Activated CD4-positive, CD25-positive, alpha-beta regulatory T cell treated with anti-CD3 and anti-CD28 coated beads, Interleukin-2, amount 50 U/mL, for 24 hours (primary cell): Measurements from ENCODE around the gene RIMS3.
"Not testable (repeated sequence)": the region's sequence is repeated elsewhere in the genome, so short reads cannot be mapped to it uniquely, and the experiment has no call there.

Source experiments
- ATAC-seq, 2 donors: fragments of 150-1000 bp; cut with Tn5 transposase; one replicate each; pipeline ENCODE4 v1.10.0; 2021; ENCODE audit warnings: mild to moderate bottlenecking in 1 of 2, moderate library complexity in 1 of 2

RIMS3 gene

DNA sequence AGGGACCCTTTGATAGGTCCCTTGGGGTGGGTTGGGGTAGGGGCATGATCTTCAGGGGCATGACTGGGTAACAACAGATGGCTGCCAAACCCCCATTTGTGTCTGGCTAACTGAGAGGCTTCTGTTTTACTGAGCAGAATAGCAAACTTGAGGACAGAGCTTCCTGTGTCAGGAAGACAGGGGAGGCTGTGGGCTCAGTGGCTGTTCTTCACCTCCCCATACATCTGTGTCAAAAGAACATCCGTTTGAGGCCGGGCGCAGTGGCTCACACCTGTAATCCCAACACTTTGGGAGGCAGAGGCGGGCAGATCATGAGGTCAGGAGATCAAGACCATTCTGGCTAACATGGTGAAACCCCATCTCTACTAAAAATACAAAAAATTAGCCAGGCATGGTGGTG, 35.9 kb downstream of the RIMS3 start:
- not testable (repeated sequence) for ATAC-seq

DNA sequence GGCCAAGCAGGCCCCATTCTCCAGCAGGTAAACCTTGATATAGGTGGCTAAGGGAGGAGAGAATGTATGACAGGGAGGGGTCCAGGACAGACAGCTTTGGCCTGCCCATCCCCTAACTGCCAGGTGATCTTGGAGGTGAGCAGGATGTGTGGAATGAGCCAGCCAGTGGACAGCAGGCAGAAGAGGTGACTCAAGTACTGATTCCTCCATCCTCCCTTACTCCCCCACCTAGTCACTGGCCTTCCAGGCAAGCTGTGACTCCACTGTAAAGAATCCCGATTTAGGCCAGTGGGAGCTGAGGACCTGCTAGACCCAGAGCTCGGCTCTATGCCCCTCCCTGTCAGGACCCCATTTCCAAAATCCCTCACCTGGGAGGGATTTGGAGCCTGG, 36.6 kb downstream of the RIMS3 start:
- no peak for ATAC-seq

DNA sequence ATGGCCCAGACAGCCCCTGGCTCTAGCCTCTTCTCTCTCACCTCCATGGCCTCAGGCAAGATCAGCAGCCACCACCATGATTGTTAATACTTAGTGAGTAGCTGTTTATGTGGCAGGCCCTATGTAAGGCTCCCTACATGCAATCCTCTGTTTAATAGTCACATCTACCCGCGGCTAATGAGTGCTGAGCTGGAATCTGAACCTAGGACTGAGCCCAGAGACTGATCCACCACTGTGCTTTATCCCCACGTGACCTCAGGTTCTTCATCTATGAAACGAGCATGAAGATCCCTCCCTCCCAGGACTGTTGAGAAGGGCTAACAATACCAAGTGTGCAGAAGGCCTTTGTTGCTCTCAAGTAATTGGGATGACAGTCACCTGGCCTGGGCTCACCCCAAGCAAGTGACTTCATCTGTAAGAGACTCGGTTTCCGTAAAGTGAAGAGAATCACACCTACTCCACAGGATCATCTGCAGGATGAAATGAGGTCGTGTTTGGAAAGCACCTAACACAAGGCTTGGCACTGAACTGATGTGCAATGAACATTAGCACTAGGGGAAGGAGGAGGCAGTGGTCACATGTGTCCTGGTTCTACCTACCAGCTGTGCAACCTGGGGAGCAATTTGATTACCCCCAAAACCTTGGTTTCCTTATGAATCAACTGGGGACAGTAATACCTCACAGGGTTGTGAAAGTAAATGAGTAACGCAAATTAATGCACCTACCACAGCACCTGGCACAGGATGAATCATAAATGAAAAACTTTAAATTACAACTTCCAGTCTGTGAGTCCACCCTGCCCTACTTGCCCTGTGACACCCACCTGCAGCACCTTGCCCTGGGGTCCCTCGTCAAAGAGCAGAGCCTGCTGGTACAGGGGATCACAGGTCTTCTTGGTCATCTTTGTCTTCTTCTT, 37.2 kb downstream of the RIMS3 start:
- peak; percentile 91 to 92 for ATAC-seq

DNA sequence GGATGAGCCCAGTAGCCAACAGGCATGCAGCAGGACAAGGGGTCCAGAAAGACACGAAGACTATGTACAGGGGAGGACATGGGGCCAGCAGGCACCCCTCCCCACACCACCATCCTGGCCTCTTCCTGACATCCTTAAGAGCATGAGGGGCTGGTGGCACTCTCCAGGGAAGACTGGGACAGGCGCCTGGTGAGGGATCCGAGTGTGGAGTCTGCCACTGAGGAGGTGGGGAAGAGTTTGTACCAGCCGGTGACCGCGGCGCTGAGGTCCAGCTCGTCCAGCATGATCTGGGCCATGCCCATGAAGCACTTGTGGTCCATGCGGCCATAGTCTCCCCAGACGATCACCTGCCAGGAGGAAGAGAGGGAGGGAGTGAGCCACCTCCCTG, 39.1 kb downstream of the RIMS3 start:
- ATAC-seq, result no peak

- no peak for ATAC-seq
These were observed 39.8 kb downstream of the RIMS3 start for GRCh38 chr1:40625476-40626382.

GRCh38 chr1:40625076-40625475, 40.4 kb downstream of the RIMS3 start:
- no peak for ATAC-seq

DNA sequence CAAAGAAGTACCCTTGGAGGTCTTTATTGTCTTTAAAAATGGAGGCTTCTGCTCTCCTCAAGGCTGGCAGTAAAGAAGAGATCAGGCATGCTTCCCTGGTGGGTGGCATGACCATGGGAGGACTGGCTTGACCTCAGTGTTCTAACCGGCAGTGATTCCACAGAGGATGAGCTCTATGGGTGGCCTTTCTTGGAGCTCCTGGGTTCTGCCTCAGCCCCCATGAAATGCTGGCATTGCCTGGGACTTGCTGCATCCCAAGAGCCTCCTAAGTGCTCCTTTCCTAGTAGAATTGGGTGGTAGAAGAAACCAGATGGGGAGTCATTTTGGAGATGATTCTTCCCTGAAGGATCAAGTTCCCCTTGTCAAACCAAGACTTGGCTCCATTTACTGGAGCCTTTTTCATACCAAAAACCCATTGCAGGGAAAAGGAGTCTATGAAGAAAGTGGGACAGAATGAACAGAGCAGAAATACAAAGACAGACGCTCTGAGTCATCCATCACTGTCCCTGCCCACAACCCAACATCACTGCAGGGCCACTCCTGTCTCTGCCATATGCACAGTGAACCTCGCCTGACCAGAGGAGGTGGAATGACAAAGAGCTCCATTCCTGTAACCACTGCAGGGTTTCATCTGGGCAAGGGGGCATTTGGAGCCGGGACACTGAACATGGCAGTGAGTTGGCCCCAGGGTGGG, 42.4 kb downstream of the RIMS3 start:
- ATAC-seq, result no peak

GRCh38 chr1:40621821-40622450, 43.5 kb downstream of the RIMS3 start:
- ATAC-seq, result no peak

GRCh38 chr1:40620586-40621210, 44.8 kb downstream of the RIMS3 start:
- no peak for ATAC-seq

DNA sequence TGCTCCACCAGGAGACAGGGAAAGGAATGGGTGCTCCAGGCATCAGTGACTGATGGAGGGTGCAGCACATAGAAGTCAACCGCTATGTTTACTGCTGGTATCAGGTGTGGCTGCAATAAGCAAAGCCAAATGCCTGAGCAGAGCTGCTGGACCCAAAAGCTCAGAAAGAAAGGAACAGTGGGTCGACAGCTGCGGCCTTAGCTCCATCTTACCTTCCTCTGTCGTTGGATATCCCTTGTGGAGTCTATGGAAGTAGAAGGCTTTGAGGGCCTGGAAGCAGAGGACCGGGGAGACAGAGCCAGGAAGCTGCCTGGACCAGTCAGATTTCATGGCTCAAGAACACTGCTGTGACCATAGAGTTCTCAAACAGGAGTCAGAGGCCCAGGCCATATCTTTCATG, 45.3 kb downstream of the RIMS3 start:
- no peak for ATAC-seq

DNA sequence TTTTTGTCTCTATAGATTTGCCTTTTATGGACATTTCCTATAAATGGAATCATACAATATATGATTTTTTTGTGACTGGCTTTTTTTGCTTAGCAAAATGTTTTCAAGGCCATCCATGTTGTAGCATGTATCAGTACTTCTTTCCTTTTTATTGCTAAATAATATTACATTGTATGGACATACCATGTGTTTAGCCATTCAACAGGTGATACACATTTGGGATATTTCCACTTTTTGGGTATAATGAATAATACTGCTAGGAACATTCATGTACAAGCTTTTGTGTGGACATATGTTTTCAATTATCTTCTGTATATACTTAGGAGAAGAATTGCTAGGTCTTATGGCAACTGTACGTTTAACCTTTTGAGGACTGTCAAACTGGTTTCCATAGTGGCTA, 47.4 kb downstream of the RIMS3 start:
- no peak for ATAC-seq

- peak; percentile 75 to 92 for ATAC-seq
These were observed 53.1 kb downstream of the RIMS3 start for GRCh38 chr1:40612345-40612831.

GRCh38 chr1:40610156-40610555, 55.3 kb downstream of the RIMS3 start:
- ATAC-seq, result no peak

- ATAC-seq, result no peak
These were observed 57.6 kb downstream of the RIMS3 start for GRCh38 chr1:40607921-40608320.

DNA sequence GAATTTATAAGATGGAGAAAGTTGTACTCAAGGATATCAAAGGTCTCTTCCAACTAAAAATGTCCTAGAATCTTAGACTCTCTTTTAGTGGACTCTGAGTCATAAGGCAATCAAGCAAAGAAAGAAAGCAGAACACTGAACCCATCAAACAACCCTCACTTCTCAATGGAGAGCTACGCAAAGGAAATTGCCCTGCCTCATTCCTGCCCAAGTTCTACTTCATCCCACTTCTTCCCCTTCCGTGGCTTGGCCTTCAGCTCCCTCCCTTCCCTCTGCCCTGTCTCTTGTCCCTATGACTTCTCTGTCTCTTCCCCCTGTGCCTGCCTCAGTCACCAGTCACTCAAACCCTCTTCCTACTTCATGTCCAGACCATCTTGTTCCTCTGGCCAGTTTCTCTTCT, 58.5 kb downstream of the RIMS3 start:
- no peak for ATAC-seq

GRCh38 chr1:40606194-40606593, 59.3 kb downstream of the RIMS3 start:
- ATAC-seq, result no peak

DNA sequence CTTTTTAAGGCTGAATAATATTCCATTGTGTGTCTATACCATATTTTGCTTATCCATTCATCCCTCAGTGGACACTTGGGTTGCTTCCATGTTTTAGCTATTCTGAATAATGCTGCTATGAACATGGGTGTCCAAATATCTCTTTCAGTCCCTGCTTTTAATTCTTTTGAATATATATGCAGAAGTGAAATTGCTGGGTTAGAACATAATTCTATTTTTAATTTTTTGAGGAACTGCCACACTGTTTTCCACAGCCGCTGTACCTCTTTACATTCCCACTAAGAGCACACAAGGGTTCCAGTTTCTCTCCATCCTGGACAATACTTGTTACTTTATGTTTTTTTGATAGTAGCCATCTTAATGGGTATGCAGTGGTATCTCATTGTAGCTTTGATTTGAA, 65.6 kb downstream of the RIMS3 start:
- no peak for ATAC-seq

DNA sequence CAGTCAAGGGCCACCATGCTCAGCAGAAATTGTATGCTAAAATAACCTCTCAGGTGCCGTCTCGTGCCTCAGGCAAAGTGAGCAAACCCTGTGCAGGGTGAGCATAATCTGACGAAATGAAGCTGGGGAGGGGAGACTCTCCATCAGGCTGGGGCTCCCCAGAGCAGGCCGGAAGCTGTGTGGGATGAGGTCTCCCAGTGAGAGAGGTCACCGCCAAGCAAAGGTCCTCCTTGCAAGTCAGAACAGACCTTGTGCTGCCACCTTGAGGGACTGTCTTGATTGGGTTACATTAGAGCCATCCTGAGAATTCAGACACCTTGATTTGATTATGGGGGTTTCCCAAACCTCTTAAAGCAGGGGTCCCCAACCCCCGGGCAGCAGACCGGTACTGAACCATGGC, 69.9 kb downstream of the RIMS3 start:
- no peak for ATAC-seq

DNA sequence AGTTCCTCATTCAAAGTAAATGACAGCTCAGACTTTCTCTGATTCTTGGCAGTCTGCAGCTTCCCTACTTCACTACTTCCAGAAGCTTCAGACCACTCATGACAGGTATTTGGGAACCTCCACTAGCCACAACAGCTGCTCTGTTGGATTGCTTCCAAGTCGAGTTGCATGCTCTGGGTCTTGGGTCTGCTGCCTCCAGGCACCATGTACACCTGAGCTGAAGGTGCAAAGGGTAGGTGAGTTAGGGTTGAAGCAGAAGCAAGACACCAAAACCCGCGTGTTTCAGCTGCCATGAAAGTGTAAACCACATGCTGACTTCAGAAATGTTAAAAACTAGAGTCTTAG, 71.3 kb downstream of the RIMS3 start:
- no peak for ATAC-seq

DNA sequence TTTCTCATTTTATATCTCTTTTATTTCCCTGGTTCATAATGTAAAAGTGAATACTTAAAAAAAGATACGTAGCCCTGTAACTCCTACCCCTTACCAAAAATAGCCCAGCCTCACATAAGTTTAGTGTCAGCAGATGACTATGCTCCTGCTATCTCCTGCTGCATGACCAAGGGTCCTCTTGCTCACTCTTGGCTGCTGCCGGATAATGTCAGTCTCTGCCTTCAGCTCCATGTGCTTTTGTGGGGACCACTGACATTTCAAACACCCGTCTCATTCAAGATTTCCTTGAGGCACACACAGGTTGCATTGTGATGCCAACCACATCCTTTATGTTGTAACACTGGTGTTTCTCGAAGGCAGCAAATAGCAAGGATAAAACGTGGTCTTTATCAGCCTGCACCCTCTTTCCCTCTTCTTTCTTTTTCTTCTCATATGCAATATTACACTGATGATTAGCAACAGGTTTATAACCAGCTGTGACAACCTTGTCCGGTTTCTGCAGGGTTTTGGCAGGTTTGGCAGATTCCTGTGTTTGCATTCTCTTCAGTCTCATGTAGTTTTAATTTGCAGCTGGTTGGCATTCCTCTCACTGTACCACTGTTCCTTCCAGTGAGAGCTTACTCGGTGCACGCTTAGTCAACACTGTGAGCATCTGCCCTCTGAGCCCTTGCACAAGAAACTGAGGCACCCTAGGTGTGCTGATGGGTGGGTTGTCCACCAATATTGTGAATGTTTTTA, 71.9 kb downstream of the RIMS3 start:
- no peak for ATAC-seq

- peak in 1 of 2 donors; percentile 48 for ATAC-seq
These were observed 73.2 kb downstream of the RIMS3 start for GRCh38 chr1:40592107-40592803.
